ENCODE measurements around the gene ARHGAP26.
A peak's percentile ranks its signal among the peaks of the same experiment; 100 is the strongest.

ARHGAP26 gene

GRCh38 chr5:143179126-143179740, 409.1 kb downstream of the ARHGAP26 start:
- no peak for DNase-seq (ENCODE audit: extremely low spot score, insufficient read length, low read depth)
- FAIRE-seq, result no peak

GRCh38 chr5:143180751-143181150, 410.6 kb downstream of the ARHGAP26 start:
- no peak for FAIRE-seq
- DNase-seq (ENCODE audit: extremely low spot score, insufficient read length, low read depth), result no peak

- no peak for DNase-seq (ENCODE audit: extremely low spot score, insufficient read length, low read depth)
- FAIRE-seq, result no peak
Observed at GRCh38 chr5:143181173-143181572, 411.0 kb downstream of the ARHGAP26 start.

GRCh38 chr5:143182106-143182505, 411.9 kb downstream of the ARHGAP26 start:
- FAIRE-seq, result peak; percentile 18
- DNase-seq (ENCODE audit: extremely low spot score, insufficient read length, low read depth), result no peak

- FAIRE-seq (peak; percentile 92), DNase-seq (ENCODE audit: extremely low spot score, insufficient read length, low read depth) (no peak)
Observed at GRCh38 chr5:143182901-143183820, 413.0 kb downstream of the ARHGAP26 start.

- DNase-seq (ENCODE audit: extremely low spot score, insufficient read length, low read depth), result no peak
- no peak for FAIRE-seq
Observed at GRCh38 chr5:143183989-143184388, 413.8 kb downstream of the ARHGAP26 start.

GRCh38 chr5:143186623-143187022, 416.4 kb downstream of the ARHGAP26 start:
- DNase-seq (ENCODE audit: extremely low spot score, insufficient read length, low read depth) (no peak), FAIRE-seq (peak; percentile 72)

- DNase-seq (ENCODE audit: extremely low spot score, insufficient read length, low read depth) (no peak), FAIRE-seq (no peak)
Observed at GRCh38 chr5:143187495-143187894, 417.3 kb downstream of the ARHGAP26 start.

- DNase-seq (ENCODE audit: extremely low spot score, insufficient read length, low read depth), result no peak
- no peak for FAIRE-seq
Observed at GRCh38 chr5:143188083-143188482, 417.9 kb downstream of the ARHGAP26 start.

GRCh38 chr5:143188692-143189091, 418.5 kb downstream of the ARHGAP26 start:
- FAIRE-seq (peak; percentile 48), DNase-seq (ENCODE audit: extremely low spot score, insufficient read length, low read depth) (no peak)

GRCh38 chr5:143190260-143190810, 420.2 kb downstream of the ARHGAP26 start:
- FAIRE-seq, result peak; percentile 35

GRCh38 chr5:143191720-143192119, 421.5 kb downstream of the ARHGAP26 start:
- no peak for DNase-seq (ENCODE audit: extremely low spot score, insufficient read length, low read depth)
- FAIRE-seq, result no peak

More at GRCh38 chr5:143190260-143190810, 420.2 kb downstream of the ARHGAP26 start:
- no peak for DNase-seq (ENCODE audit: extremely low spot score, insufficient read length, low read depth)

GRCh38 chr5:143192191-143192900, 422.2 kb downstream of the ARHGAP26 start:
- no peak for FAIRE-seq
- no peak for DNase-seq (ENCODE audit: extremely low spot score, insufficient read length, low read depth)

GRCh38 chr5:143194206-143194605, 424.0 kb downstream of the ARHGAP26 start:
- DNase-seq (ENCODE audit: extremely low spot score, insufficient read length, low read depth) (no peak), FAIRE-seq (no peak)

GRCh38 chr5:143194713-143195112, 424.5 kb downstream of the ARHGAP26 start:
- FAIRE-seq, result no peak
- DNase-seq (ENCODE audit: extremely low spot score, insufficient read length, low read depth), result no peak

- no peak for FAIRE-seq
- no peak for DNase-seq (ENCODE audit: extremely low spot score, insufficient read length, low read depth)
Observed at GRCh38 chr5:143195491-143195890, 425.3 kb downstream of the ARHGAP26 start.

- FAIRE-seq (no peak), DNase-seq (ENCODE audit: extremely low spot score, insufficient read length, low read depth) (no peak)
Observed at GRCh38 chr5:143196601-143197259, 426.6 kb downstream of the ARHGAP26 start.

GRCh38 chr5:143197260-143197656, 427.1 kb downstream of the ARHGAP26 start:
- DNase-seq (ENCODE audit: extremely low spot score, insufficient read length, low read depth) (no peak), FAIRE-seq (no peak)

GRCh38 chr5:143198332-143198731, 428.2 kb downstream of the ARHGAP26 start:
- FAIRE-seq (no peak), DNase-seq (ENCODE audit: extremely low spot score, insufficient read length, low read depth) (no peak)

- DNase-seq (ENCODE audit: extremely low spot score, insufficient read length, low read depth) (no peak), FAIRE-seq (no peak)
Observed at GRCh38 chr5:143199161-143199560, 429.0 kb downstream of the ARHGAP26 start.
